GM19463 (cell line): ENCODE data around the gene HIGD2B.
"Not testable (repeated sequence)": the region's sequence is repeated elsewhere in the genome, so short reads cannot be mapped to it uniquely, and the experiment has no call there.

Experiments
- ATAC-seq: cut with Tn5 transposase; IDR thresholded peaks from one replicate; pipeline ENCODE4 v1.9.1; 2021; ENCODE audit warnings: mild to moderate bottlenecking, moderate library complexity; ENCODE audit not compliant: unreplicated experiment

HIGD2B gene

DNA sequence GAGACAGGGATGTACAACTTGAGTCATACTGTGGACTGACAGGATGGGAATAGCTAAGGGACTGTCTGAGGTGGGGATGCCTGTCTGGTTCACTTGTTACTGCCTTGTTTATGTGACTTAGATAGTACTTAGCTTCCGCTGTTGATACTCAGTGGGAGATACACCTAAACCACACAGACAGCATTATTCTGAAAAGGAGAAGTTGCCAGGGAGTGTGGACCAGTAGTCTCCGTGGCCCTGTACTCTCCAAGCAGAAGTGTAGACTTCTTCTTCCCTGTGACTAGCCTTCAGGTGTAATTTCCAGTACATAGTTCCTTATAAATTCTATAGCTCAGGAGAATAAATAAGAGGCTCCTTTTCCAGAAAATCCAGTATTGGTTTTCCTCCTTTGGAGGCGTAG, 5.1 kb downstream of the HIGD2B start:
- ATAC-seq = no peak

GRCh38 chr15:72676838-72677237, 9.1 kb downstream of the HIGD2B start:
- ATAC-seq = no peak

DNA sequence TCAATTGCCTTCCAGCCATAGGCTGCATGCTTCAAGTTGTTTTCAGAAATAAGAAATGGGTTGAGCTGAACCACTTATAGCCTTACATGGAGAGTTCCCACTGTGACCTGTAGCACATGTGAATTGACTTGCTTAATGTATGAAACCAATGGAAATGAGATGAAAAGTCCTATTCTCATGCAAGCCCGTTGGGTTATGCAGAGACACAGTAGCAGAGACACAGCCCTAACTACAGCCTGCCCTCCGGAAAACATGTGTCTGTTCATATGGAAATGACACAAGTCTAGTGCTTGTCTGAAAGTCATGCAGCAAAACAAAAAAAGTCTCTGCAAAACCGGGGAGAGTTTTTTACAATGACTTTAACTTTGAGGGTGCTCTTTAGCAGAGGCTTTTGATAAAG, 14.5 kb downstream of the HIGD2B start:
- ATAC-seq = no peak

GRCh38 chr15:72670656-72671352, 15.2 kb downstream of the HIGD2B start:
- ATAC-seq = peak; percentile 83

- ATAC-seq = not testable (repeated sequence)
Measured at GRCh38 chr15:72669803-72670202, 16.2 kb downstream of the HIGD2B start.

DNA sequence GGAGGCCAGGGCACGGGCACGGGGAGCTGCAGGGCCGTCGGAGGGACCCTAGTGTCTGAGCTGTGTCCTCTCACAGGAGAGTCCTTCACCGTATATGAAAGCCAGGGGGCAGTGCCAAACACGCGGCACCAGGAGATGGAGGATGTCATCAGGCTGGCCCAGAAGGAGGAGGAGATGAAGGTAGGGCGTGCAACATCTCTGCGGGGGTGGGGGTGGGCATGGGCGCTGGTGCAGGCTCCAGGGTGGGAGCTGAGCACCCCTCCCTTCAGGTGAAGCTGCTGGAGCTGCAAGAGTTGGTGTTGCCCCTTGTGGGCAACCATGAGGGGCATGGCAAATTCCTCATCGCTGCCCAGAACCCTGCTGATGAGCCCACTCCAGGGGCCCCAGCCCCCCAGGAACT, 20.3 kb downstream of the HIGD2B start:
- ATAC-seq = not testable (repeated sequence)

DNA sequence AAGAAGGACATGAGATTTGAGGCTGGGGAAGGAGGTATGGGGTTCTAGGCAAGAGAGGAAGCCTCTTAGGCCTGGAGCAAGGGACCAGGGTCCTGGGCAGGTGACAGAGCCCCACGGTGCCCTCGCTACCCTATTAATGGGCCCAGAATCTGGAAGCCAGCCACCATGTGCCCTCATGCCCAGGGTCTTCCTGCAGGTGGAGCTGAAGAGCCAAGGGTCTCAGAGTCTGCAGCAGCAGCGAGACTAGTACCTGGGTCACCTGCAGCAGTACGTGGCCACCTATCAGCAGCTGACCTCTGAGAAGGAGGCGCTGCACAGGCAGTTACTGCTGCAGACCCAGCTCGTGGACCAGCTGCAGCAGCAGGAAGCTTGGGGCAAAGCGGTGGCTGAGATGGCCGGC, 22.1 kb downstream of the HIGD2B start:
- not testable (repeated sequence) for ATAC-seq

DNA sequence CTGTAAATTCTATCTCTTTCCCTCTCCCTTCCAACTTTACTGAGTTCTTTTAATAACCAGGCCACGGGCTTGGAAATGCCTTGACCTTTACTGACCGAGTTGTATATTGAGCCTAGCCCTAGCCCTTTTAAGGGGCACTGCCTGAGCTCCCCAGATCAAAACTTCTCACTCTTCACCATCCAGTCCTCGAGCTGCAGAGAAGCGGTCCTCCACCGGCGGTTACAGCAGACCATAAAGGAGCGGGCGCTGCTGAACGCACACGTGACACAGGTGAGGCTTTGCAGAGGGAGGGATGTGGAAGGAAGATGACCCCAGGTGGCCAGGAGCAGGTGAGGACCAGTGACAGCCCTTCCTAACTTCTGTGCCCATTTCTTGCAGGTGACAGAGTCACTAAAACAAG, 24.9 kb downstream of the HIGD2B start:
- not testable (repeated sequence) for ATAC-seq

DNA sequence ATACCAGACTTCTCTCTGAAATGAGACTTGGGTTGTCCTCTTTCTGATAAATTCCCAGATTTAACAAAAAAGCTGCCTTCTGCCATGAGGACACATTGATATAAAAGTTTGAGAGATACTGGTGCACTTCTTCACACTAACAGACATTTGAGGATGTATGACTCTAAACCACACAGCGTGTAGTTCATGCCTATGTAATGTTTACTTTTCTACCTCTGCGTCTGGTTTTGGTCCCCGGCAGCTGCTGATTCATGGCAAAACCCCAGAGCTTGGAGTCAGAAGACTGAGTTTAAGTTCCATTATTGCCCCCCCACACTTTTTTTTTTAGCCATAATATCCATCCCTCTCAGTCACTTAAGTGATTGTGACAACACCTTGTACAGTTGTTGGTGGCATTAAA, 30.0 kb downstream of the HIGD2B start:
- not testable (repeated sequence) for ATAC-seq

DNA sequence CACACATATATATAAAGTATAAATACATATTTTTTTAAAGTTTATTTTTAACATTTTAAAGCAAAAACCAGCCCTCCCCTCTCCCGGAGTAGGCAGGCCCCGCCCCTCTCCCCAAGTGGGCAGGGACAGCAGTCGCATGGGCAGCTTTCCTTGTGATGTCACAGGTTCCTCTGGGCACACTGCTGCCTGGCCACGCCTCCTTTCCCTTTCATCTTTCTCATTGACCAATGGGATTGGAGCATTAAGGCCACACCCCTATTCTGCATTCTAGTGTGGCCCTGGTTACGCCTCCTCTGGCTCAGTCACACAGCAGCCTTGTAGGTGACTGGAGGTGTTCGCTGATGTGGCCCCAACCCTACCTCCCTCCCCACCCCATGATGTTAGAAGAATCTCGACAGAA, 31.6 kb downstream of the HIGD2B start, which contains the start of gene GOLGA6B:
Gene GOLGA6B (plus strand): TSS at position 301 of the 400 bp plus-strand sequence. CDS start 41 bp downstream, at position 342.
- not testable (repeated sequence) for ATAC-seq

DNA sequence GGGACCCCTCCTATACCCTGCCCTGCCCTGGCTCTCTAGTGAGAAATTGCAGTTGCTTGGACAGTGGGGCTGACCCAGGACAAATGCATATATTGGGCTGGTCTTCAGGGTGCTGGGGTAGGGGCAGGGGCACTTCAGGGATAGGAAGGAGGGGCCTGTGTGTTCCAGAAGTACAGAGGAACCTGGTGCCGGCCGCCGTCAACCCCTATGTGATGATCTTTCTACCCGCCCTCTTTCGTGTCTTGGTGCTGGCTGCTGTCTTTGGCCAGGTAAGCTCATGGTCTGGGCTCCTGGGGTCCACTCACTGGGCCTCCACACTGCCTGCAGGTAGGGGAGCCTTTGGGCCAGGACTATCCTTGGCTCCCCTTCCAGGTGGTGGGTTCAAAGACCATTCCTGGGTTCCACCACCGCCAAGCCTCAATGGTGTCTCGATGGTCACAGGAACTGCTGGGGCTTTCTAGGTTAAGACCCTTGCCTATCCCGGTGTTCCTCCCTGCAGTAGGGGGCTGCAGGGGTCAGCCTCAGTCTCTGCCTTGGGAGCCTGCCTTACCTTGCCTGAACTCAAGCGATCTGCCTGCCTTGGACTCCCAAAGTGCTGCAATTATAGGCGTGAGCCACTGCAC, 37.2 kb downstream of the HIGD2B start:
- ATAC-seq = not testable (repeated sequence)

GRCh38 chr15:72642271-72642670, 43.7 kb downstream of the HIGD2B start:
- not testable (repeated sequence) for ATAC-seq

DNA sequence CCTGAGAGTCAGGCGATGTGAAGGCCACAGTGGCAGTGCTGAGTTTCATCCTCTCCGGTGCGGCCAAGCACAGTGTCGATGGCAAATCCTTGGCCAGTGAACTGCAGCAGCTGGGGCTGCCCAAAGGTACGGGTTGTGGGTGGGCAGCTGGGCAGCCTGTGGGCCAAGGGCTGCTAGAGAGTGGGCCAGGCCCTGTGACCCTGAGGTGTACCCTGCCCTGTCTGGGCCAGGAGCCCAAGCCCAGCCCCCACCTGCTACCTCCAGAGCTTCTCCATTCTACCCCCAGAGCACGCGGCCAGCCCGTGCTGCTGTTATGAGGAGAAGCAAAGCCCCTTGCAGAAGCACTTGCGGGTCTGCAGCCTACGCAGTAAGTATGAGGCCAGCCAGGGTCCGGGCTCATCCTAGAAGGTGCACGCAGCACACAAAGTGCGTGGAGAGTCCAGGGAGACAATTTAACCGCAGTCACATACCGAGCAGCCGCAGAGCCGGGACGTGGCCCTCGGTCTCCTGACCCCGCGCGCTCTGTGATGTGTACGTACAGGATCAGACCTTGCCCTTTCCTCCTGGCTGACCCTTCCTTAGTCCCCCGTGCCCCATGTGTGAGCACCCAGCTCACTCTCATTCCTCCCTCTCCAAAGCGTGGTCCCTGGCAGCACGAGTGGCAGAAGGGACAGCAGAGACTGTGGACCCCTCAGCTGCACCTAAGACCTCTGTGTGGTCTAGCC, 46.1 kb downstream of the HIGD2B start:
- ATAC-seq = not testable (repeated sequence)

DNA sequence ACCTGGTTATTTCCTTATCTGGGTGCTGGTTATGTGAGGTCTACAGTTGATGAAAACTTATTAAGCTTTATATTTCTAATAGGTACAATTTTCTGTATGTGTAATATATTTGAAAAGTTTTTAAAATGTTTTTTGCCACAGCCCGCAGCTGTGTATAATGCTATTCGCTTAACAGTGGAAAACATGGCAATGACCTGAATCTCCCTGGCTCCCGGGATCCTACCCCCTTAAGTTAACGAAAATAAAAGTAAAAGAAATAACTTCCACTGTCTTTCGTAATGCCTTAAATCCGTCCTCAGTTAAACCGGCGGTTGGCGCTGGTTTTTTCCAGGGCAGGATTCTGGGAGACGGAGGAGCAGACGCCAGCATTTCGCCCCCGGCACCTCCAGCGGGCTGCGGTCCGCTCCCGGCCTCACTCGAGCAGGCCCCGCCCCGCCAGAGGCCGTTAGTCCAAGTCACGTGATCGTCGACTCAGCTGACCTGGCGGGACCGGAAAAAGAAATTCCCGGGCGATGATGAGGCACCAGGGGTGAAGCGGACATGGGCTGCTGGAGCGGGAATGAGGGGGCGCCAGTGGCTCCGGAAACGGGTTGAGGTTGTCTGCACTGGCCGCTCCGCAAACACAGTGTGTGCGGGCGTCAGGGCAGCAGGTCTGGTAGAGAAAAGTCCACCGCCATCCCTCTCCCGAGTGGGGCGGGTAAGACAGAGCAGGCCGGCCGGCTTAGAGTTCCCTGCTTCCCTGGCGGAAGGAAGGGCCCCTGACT, 49.3 kb downstream of the HIGD2B start:
- ATAC-seq = peak; percentile 73

GRCh38 chr15:72629068-72629570, 56.9 kb downstream of the HIGD2B start:
- not testable (repeated sequence) for ATAC-seq

DNA sequence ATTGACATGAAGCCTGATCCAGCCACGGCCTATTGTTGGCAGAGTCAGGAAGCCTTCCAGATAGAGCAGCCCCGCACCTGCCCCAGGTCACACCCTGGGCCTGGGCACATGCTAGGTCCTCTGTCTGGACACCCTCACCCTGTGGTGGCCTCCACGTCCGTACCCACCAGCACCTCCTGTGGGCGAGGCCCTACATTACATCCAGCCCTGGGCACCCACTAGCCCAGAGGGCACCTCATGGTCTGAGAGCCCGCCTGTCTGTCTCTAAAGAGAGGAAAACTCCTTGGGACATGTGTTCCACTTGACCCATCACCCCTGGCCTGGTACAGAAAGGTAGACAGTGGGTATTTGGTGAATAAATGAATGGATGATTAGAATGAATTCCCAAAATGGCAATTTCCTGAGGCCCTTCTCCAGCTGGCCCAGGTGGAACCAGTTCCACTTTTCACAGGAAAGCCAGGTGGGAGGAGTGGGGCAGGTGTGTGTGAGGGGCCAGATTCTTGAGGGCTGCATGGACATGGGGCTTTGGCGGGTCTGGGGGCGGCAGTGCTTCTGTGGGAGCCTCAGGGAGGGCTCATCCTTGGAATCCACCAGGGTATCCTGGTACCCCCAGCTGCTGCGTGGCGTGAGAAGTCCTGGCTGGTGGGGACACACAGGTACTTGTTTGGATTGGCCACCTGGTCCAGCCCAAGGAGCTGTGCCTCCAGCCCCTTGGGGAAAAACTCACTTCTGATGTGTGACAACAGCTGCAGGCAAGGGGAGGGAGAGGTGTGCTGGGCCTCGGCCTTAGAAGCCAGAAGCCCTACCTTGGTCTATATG, 57.5 kb downstream of the HIGD2B start:
- not testable (repeated sequence) for ATAC-seq

DNA sequence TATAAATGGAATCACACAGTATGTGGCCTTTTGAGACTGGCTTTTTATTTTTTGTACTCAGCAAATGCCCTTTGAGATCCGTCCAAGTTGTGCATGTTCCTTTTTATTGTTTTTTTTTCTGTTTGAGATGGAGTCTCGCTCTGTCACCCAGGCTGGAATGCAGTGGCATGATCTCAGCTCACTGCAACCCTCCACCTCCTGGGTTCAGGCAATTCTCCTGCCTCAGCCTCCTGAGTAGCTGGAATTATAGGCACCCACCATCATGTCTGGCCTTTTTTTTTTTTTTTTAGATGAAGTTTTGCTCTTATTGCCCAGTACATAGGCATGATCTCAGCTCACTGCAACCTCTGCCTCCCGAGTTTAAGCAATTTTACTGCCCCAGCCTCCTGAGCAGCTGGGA, 59.8 kb downstream of the HIGD2B start:
- not testable (repeated sequence) for ATAC-seq
